Measurements from ENCODE around the gene GTPBP2.
"Not testable (repeated sequence)": the region's sequence is repeated elsewhere in the genome, so short reads cannot be mapped to it uniquely, and the experiment has no call there.

The GTPBP2 gene

DNA sequence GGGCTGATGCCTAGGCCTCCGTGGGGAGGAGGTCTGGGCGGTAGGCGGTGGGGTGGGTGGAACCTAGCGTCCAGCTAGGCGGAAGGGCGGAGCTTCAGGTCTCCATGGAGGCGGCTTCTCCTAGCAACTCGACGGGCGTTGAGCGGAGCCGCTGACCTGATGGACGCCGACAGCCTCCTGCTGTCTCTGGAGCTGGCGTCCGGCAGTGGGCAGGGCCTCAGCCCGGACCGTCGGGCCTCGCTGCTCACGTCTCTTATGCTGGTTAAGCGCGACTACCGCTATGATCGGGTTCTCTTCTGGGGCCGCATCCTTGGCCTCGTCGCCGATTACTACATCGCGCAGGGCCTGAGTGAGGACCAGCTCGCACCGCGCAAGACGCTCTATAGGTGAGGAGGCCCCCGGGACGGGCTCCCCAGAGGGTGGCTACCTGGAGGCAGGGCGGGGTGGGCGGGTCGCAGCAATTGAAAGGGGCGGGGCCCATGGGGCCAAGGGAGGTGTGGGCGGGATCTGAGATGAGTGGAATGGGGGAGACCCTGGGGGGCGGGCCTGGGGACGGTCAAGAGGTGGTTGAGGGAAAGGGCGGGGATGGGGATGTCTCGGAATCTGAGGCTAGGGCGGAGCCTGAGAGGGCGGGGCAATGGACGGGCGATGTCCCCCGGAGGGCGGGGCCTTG, 16.0 kb upstream of the GTPBP2 start, which contains the start of gene RSPH9:
TSS of gene RSPH9 (plus strand) at position 97 of the 673 bp plus-strand sequence. CDS start at position 160, 63 bp downstream.
- H3K9me3 ChIP-seq, result no peaks in the 10 kb centered on the region
- DNase-seq, result peak; percentile 59
- peaks cover 14% of the 10 kb centered on the region for H3K4me1 ChIP-seq
- H3K4me3 ChIP-seq (ENCODE audit: low read depth, low read length), result peak within 1 kb of the TSS; percentile 41
- no peaks in the 10 kb centered on the region for H3K27me3 ChIP-seq
- H3K36me3 ChIP-seq, result peaks cover 17% of the 10 kb centered on the region
- TF ChIP-seq, protein P1, sequence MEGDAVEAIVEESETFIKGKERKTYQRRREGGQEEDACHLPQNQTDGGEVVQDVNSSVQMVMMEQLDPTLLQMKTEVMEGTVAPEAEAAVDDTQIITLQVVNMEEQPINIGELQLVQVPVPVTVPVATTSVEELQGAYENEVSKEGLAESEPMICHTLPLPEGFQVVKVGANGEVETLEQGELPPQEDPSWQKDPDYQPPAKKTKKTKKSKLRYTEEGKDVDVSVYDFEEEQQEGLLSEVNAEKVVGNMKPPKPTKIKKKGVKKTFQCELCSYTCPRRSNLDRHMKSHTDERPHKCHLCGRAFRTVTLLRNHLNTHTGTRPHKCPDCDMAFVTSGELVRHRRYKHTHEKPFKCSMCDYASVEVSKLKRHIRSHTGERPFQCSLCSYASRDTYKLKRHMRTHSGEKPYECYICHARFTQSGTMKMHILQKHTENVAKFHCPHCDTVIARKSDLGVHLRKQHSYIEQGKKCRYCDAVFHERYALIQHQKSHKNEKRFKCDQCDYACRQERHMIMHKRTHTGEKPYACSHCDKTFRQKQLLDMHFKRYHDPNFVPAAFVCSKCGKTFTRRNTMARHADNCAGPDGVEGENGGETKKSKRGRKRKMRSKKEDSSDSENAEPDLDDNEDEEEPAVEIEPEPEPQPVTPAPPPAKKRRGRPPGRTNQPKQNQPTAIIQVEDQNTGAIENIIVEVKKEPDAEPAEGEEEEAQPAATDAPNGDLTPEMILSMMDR (IDR thresholded peaks at IDR 0.05; ENCODE audit: low read depth, low read length), result no peak

DNA sequence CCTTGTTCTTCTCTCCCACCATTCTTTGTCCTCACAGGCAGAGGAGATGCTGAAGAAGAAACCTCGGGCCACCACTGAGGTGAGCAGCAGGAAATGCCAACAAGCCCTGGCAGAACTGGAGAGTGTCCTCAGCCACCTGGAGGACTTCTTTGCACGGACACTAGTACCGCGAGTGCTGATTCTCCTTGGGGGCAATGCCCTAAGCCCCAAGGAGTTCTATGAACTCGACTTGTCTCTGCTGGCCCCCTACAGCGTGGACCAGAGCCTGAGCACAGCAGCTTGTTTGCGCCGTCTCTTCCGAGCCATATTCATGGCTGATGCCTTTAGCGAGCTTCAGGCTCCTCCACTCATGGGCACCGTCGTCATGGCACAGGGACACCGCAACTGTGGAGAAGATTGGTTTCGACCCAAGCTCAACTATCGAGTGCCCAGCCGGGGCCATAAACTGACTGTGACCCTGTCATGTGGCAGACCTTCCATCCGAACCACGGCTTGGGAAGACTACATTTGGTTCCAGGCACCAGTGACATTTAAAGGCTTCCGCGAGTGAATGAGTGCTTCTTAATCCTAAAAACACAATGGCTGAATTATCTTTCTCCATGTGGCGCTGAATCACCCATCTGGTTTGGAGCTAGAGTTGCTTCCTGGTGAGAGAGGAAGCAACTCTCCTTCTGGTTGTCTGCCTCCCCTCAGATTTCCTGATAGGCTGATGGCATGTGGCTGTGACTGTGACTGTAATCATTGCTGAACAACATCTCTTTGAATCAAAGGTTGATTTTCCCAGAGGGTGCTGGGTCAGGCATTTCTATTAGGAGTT, 11.1 kb upstream of the GTPBP2 start:
- H3K36me3 ChIP-seq, result peaks cover 51% of the 10 kb centered on the region
- TF ChIP-seq, protein P1 (IDR thresholded peaks at IDR 0.05; ENCODE audit: low read depth, low read length), result no peak
- no peaks in the 10 kb centered on the region for H3K27me3 ChIP-seq
- peak overlapping the region; percentile 21 for H3K4me3 ChIP-seq (ENCODE audit: low read depth, low read length)
- H3K4me1 ChIP-seq, result peaks cover 27% of the 10 kb centered on the region
- no peaks in the 10 kb centered on the region for H3K9me3 ChIP-seq
- DNase-seq, result peak; percentile 74

DNA sequence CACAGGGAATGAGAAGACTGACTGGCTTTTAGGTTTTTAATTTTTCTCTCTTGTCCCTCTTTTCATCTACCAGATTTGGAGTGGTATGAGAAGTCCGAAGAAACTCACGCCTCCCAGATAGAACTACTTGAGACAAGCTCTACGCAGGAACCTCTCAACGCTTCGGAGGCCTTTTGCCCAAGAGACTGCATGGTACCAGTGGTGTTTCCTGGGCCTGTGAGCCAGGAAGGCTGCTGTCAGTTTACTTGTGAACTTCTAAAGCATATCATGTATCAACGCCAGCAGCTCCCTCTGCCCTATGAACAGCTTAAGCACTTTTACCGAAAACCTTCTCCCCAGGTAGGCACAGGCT, 7.2 kb upstream of the GTPBP2 start:
- Histone ChIP-seq H3K27me3 (no peaks in the 10 kb centered on the region), H3K9me3 (no peaks in the 10 kb centered on the region), H3K4me1 (peaks cover 20% of the 10 kb centered on the region), H3K4me3 (ENCODE audit: low read depth, low read length) (peak overlapping the region; percentile 99), H3K36me3 (peaks cover 41% of the 10 kb centered on the region)
- DNase-seq, result no peak
- TF ChIP-seq, protein P1 (IDR thresholded peaks at IDR 0.05; ENCODE audit: low read depth, low read length), result no peak

DNA sequence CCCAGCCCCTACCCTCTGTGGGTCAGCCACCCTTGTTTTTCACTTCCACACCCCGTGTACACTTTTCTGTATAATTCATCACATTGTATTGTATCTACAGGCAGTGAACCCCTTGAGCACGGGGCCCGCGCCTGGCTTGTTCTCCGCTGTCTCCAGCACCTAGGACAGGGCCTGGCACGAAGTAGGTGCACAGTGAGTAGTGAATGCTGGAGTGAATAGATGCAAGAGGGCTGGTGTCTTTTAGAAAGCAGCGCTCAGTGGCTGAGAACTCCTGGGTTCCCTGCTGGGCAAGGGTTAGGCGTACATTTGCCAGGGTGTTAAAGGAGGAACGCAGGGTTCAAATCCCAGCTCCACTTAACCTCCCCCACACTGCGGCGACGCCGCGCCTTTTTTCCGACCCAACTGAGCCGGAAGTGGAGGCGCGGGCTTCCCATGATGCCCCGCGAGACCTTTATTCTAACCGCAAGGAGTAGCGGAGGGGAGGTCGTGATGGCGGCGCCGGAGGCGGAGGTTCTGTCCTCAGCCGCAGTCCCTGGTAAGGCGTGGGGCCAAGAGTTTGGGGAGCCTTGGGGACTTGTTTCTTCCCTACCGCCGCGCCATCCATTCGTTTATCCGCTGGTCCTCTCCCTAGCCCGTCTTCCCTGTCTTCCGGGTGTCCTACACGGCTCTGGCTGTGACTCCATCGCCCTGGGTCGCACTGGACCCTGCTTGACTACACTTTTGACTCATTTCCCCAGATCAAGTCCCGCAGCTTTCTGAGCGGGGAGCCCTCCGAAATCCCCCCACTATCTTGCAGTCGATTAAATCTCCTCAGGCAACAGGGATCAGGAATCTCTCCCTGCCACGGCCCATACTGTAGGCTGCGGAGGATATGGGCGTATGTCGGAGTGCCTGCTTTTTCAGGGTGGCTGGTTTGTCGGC, 6.6 kb upstream of the GTPBP2 start, which contains the start of gene MAD2L1BP:
TSS of gene MAD2L1BP (plus strand) at position 454 of the 921 bp plus-strand sequence. CDS start at position 490, 36 bp downstream.
- peaks cover 37% of the 10 kb centered on the region for H3K36me3 ChIP-seq
- TF ChIP-seq, protein P1 (IDR thresholded peaks at IDR 0.05; ENCODE audit: low read depth, low read length), result no peak
- DNase-seq, result peak; percentile 87
- peaks cover 19% of the 10 kb centered on the region for H3K4me1 ChIP-seq
- H3K27me3 ChIP-seq, result no peaks in the 10 kb centered on the region
- H3K9me3 ChIP-seq, result no peaks in the 10 kb centered on the region
- peak within 1 kb of the TSS; percentile 99 for H3K4me3 ChIP-seq (ENCODE audit: low read depth, low read length)

DNA sequence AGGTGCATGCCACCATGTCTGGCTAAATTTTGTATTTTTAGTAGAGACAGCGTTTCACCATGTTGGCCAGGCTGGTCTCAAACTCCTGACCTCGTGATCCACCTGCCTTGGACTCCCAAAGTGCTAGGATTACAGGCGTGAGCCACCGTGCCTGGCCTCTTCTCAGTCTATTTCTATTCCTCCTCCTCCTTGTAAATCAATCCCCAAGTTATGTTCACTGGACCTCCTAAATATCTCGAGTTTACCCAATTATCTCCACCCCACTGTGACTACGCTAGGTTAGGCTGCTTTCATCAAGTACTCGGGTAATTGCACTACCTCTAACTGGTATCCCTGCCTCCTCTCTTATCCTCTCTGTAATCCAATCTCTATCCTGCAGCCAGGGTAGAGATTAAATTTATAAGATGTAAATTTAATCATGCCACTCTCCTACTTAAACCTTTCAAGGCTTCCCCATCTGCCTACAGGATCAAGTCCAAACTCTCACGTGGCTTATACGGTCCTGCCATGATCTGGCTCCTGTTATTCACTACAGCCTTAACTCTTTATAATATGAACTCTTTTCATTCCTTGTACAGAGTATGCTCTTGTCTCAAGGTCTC, 5.7 kb upstream of the GTPBP2 start:
- Histone ChIP-seq H3K9me3 (no peaks in the 10 kb centered on the region), H3K4me3 (ENCODE audit: low read depth, low read length) (no peak overlapping the region), H3K36me3 (peaks cover 32% of the 10 kb centered on the region), H3K27me3 (no peaks in the 10 kb centered on the region), H3K4me1 (peaks cover 17% of the 10 kb centered on the region)
- TF ChIP-seq, protein P1 (IDR thresholded peaks at IDR 0.05; ENCODE audit: low read depth, low read length), result no peak
- no peak for DNase-seq

DNA sequence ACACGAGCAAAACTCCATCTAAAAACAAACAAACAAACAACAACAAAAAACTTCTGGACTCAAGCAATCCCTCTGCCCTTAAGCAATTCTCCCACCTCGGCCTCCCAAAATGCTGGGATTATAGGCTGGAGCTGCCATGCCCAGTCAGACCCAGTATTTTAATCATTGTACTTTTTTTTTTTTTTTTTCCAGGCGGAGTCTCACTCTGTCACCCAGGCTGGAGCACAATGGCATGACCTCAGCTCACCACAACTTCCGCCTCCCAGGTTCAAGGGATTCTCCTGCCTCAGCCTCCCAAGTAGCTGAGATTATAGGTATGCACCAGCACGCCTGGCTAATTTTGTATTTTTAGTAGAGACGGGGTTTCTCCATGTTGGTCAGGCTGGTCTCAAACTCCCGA, 3.9 kb upstream of the GTPBP2 start:
- not testable (repeated sequence) for H3K4me1 ChIP-seq; H3K4me3 ChIP-seq (ENCODE audit: low read depth, low read length); H3K9me3 ChIP-seq; H3K27me3 ChIP-seq; DNase-seq
- peaks cover 16% of the 10 kb centered on the region for H3K36me3 ChIP-seq
